K562 (cell line): Measurements from ENCODE around the gene ANKRD13B. TPM values are rescaled to one million over a fixed set of nuclear protein-coding genes. Genes with fewer than 3 reads are reported as not detected.

Experiments used
- ATAC-seq: fragments of 200-7000 bp; cut with Tn5 transposase; 3 replicates; pipeline ENCODE4 v1.9.1; 2020; ENCODE audit warnings: moderate library complexity
- BruUV-seq: library from RNA; stranded (reverse); fragments of 400-500 nt; replicated peaks from 2 replicates; lab custom pipeline; 2021; lab: Mats Ljungman, UMichigan
- CTCF ChIA-PET: fragments of 300-600 bp; formaldehyde crosslinking; extraction: SDS; loops from one replicate; lab custom pipeline; 2021; ENCODE audit warnings: low intra/inter-chr PET ratio; lab: Yijun Ruan, JAX
- POLR2A ChIA-PET: fragments of 300-600, 350-650 bp; sonication (Branson Sonifier 250); formaldehyde crosslinking; extraction: SDS; loops from one replicate; lab custom pipeline; 2021; ENCODE audit warnings: antibody characterized with exemption, inconsistent platforms; lab: Yijun Ruan, JAX
- DNase-seq, 4 experiments: peaks; one replicate each; pipeline versions ENCODE4 v3.0.0 to v3.0.0-alpha.2; 2011 to 2018; ENCODE audit warnings: low spot score in 3 of 4, mixed read lengths in 3 of 4; ENCODE audit errors: extremely low read depth in 1 of 4
- FAIRE-seq: peaks from 2 replicates; lab custom pipeline; 2011; peaks lifted over from hg19 to GRCh38; lab: Jason Lieb, UNC
- H2AFZ ChIP-seq: 2 replicates; pipeline ENCODE4 v1.6.0; 2011; ENCODE audit warnings: low read depth, low read length, control low read depth, inconsistent platforms
- H3K27ac ChIP-seq: fragments of 200-600 bp; 3 replicates; pipeline ENCODE4 v1.8.0; 2011; ENCODE audit warnings: low read depth, mild to moderate bottlenecking, control low read depth, inconsistent platforms, low read length, moderate library complexity, mixed read lengths; ENCODE audit errors: extremely low read depth
- H3K27me3 ChIP-seq, 2 experiments: fragments of 300-600 bp in 1 of 2; 2 replicates in 1 of 2; 3 replicates in 1 of 2; pipeline versions ENCODE4 v1.6.0 to v1.8.0; 2011; ENCODE audit warnings: inconsistent platforms in 2 of 2, low read length in 2 of 2, mild to moderate bottlenecking in 1 of 2, mixed read lengths in 1 of 2, moderate library complexity in 1 of 2; ENCODE audit not compliant: control insufficient read depth in 2 of 2, insufficient read depth in 2 of 2
- H3K36me3 ChIP-seq: fragments of 300-600 bp; 3 replicates; pipeline ENCODE4 v1.8.0; 2011; ENCODE audit warnings: mild to moderate bottlenecking, low read length, inconsistent platforms; ENCODE audit not compliant: control insufficient read depth, insufficient read depth
- H3K4me1 ChIP-seq, 2 experiments: fragments of 200-600 bp in 1 of 2; replicated peaks in 1 of 2; 2 replicates in 1 of 2; 3 replicates in 1 of 2; pipeline versions ENCODE4 v1.5.1 to v1.8.0; 2011; ENCODE audit warnings: inconsistent platforms in 2 of 2, low read length in 2 of 2, mild to moderate bottlenecking in 1 of 2, mixed read lengths in 1 of 2, moderate library complexity in 1 of 2; ENCODE audit not compliant: control insufficient read depth in 2 of 2, insufficient read depth in 2 of 2
- H3K4me2 ChIP-seq: 2 replicates; pipeline ENCODE4 v1.6.1; 2011; ENCODE audit warnings: low read length, control low read depth, inconsistent platforms, mixed read lengths; ENCODE audit not compliant: insufficient read depth
- H3K4me3 ChIP-seq: fragments of 200-600 bp; sonication (generic), shearing (Covaris generic); 2 replicates; pipeline ENCODE4 v1.5.1; 2016; ENCODE audit warnings: control low read depth, inconsistent platforms
- H3K79me2 ChIP-seq: fragments of 200-600 bp; 3 replicates; pipeline ENCODE4 v1.8.0; 2011; ENCODE audit warnings: low read length, inconsistent platforms; ENCODE audit not compliant: control insufficient read depth, insufficient read depth
- H3K9ac ChIP-seq, 2 experiments: 2 replicates each; pipeline versions ENCODE4 v1.6.0 to v1.6.1; 2011; ENCODE audit warnings: low read depth in 2 of 2, low read length in 2 of 2, control low read depth in 1 of 2, inconsistent platforms in 1 of 2, mild to moderate bottlenecking in 1 of 2, mixed read lengths in 1 of 2; ENCODE audit not compliant: insufficient read depth in 1 of 2
- H3K9me1 ChIP-seq: one replicate; pipeline ENCODE4 v1.6.0; 2011; ENCODE audit warnings: inconsistent platforms, mild to moderate bottlenecking, low read length, moderate library complexity; ENCODE audit not compliant: control insufficient read depth, insufficient read depth
- H3K9me3 ChIP-seq: replicated peaks from 2 replicates; pipeline ENCODE4 v1.5.1; 2011; ENCODE audit warnings: low read depth, low read length, inconsistent platforms; ENCODE audit not compliant: control insufficient read depth, insufficient read depth
- H4K20me1 ChIP-seq: replicated peaks from 2 replicates; pipeline ENCODE4 v1.6.1; 2011; ENCODE audit warnings: low read length, inconsistent platforms, mixed read lengths; ENCODE audit not compliant: control insufficient read depth, insufficient read depth
- ASH1L ChIP-seq: fragments of 450-650 bp; IDR thresholded peaks from 2 replicates; pipeline ENCODE4 v1.6.1; 2018; ENCODE audit warnings: borderline replicate concordance, mild to moderate bottlenecking, low read depth; ENCODE audit not compliant: partially characterized antibody
- BDP1 ChIP-seq: IDR thresholded peaks from 3 replicates; pipeline ENCODE4 v1.6.1; 2011; ENCODE audit not compliant: insufficient read length, insufficient read depth
- GABPA ChIP-seq: fragments of 200-800 bp; sonication (Bioruptor generic); conservative IDR thresholded peaks from 2 replicates; pipeline ENCODE4 v1.6.1; 2016; ENCODE audit warnings: low read depth, missing genetic modification characterization, missing compliant biosample characterization
- MCM2 ChIP-seq: fragments of 450-650 bp; IDR thresholded peaks from 2 replicates; pipeline ENCODE4 v1.6.1; 2017; ENCODE audit warnings: low read depth, mild to moderate bottlenecking
- RUNX1 ChIP-seq: sonication (generic); IDR thresholded peaks from 2 replicates; pipeline ENCODE4 v1.6.1; 2016; ENCODE audit warnings: antibody characterized with exemption, low read depth
- SMAD1 ChIP-seq: fragments of 150-350 bp; IDR thresholded peaks from 2 replicates; pipeline ENCODE4 v1.6.1; 2014; ENCODE audit warnings: low read length, low read depth; ENCODE audit not compliant: partially characterized antibody
- SREBF2 ChIP-seq: sonication (generic); formaldehyde crosslinking; IDR thresholded peaks from 2 replicates; pipeline ENCODE4 v1.4.0; 2020; ENCODE audit warnings: mild to moderate bottlenecking, missing genetic modification reagents
- YBX1 ChIP-seq: fragments of 450-650 bp; IDR thresholded peaks from 2 replicates; pipeline ENCODE4 v1.7.1; 2016; ENCODE audit warnings: mild to moderate bottlenecking
- YY1 ChIP-seq, 3 experiments: IDR thresholded peaks; 2 replicates each; pipeline ENCODE4 v1.6.1; 2011; ENCODE audit warnings: low read length in 2 of 3, mild to moderate bottlenecking in 2 of 3, moderate library complexity in 2 of 3, borderline replicate concordance in 1 of 3, control low read depth in 1 of 3, low read depth in 1 of 3; ENCODE audit not compliant: insufficient read depth in 3 of 3, insufficient replicate concordance in 2 of 3, control insufficient read depth in 1 of 3, insufficient read length in 1 of 3; ENCODE audit errors: extremely low read depth in 1 of 3
- ZBTB12 ChIP-seq: fragments of 250-450 bp; sonication (Bioruptor Pico); IDR thresholded peaks from 2 replicates; pipeline ENCODE4 v1.4.0; 2020
- ZBTB9 ChIP-seq: fragments of 450-650 bp; formaldehyde crosslinking; IDR thresholded peaks from 2 replicates; pipeline ENCODE4 v1.4.0; 2020; ENCODE audit warnings: mild to moderate bottlenecking, moderate library complexity
- ZC3H8 ChIP-seq: fragments of 450-650 bp; IDR thresholded peaks from 2 replicates; pipeline ENCODE4 v1.6.1; 2017
- ZNF224 ChIP-seq: sonication (generic); formaldehyde crosslinking; IDR thresholded peaks from 2 replicates; pipeline ENCODE4 v1.8.0; 2022; ENCODE audit warnings: mild to moderate bottlenecking, missing genetic modification reagents
- WGBS: fragments of 100-300 bp; shearing (Covaris generic); methylation state at CpG from one replicate; pipeline ENCODE4 v1.1.6; 2016; ENCODE audit warnings: low coverage, mixed read lengths; ENCODE audit not compliant: insufficient coverage; ENCODE audit errors: missing lambda C conversion rate; 5-methylcytosine and 5-hydroxymethylcytosine counted together
- in situ Hi-C: fragments of 300-500 bp; cut with MboI; formaldehyde crosslinking; loops from 4 replicates; pipeline ENCODE4 v1.15.0; 2018; ENCODE audit warnings: inconsistent platforms, mixed read lengths
- intact Hi-C: fragments of 100-400 bp; cut with micrococcal nuclease; formaldehyde crosslinking; loops from 2 replicates; pipeline ENCODE4 v1.14.2; 2022
- polyA plus RNA-seq, 8 experiments: library from polyadenylated mRNA; depleted of rRNA in 4 of 8; stranded (reverse) in 5 of 8; unstranded in 3 of 8; fragments of >200 nt; fragmentation: Nextera tagmentation in 2 of 8; fragmentation: Illumina TruSeq in 1 of 8; extraction: Ambion mirVana in 2 of 8; extraction: Trizol in 1 of 8; gene quantifications; 2 replicates each; pipeline versions ENCODE4 v1.2.1 to v1.2.3, GENCODE V29; 2011 to 2014; ENCODE audit warnings: inconsistent platforms in 1 of 8, missing spikeins in 1 of 8
- total RNA-seq, 7 experiments: library from RNA; depleted of rRNA in 6 of 7; stranded (reverse); fragments of >200 nt in 6 of 7; fragmentation: Illumina TruSeq in 2 of 7; extraction: Trizol in 2 of 7; gene quantifications; 2 replicates each; pipeline versions ENCODE4 v1.2.1 to v1.2.3, GENCODE V29; 2011 to 2021; ENCODE audit warnings: low replicate concordance in 1 of 7
- TF ChIP-seq, protein P1 (sequence below): fragments of 200-400 bp; formaldehyde crosslinking; IDR thresholded peaks from 2 replicates; pipeline ENCODE4 v1.6.1; 2017; ENCODE audit warnings: mild to moderate bottlenecking, low read depth, low read length, moderate library complexity

ANKRD13B gene
- total and polyA plus RNA-seq, 9 of the 15 experiments (the other 6 are each of a cell fraction or from before 2014, with no cell fraction given) = 0.15 to 28.1 (median 4.6) TPM

GRCh38 chr17:29588017-29588561 is 4.8 kb upstream of the ANKRD13B start (continued):
- no peak for TF ChIP-seq ZNF224 (CRISPR knock-in tag)
- TF ChIP-seq, all 486 proteins: peak for 0

DNA sequence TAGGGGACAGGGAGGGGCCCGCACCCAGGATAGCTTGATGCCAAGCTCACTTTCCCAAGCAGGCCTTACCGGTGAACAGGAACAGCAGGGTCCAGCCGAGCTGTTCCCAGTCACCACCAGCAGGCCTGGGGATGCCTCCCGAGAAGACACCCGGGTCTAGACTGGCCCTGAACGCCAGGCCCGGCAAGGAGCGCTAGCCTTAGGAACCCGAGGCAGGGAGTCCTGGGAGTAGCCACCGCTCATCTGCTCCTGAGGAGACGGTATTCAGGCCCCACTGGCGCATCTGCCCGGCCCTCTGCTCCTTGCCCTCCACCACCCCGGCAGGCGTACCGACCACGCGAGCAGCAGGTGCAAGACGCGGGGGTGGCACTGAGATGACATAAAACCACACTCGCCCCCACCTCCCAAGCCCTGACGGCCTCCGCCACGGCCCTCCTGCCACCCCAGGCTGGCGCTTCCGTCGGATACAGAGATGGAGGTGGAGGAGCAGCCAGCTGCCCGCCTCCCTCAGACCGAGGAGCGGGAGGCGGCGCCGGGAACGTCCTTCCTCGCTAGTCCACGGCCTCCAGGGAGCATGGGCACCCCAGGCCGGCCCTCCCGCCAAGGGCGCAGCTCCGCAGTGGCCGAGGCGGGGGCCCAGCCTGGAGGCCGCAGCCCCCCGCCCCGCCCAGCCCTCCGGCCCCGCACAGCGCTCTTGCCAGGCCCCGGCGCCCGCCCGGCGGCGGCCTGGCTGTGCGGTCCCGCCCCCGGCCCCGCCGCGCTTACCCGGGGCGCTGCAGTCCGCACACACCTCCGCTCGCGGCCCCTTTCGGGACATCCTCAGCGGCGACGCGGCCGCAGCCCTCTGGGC is 4.1 kb upstream of the ANKRD13B start:
- Histone ChIP-seq H3K27ac (no peak overlapping the region), H3K27me3 (no peaks in the 10 kb centered on the region), H3K79me2 (peaks cover 24% of the 10 kb centered on the region), H4K20me1 (no peaks in the 10 kb centered on the region; the same call in 1 of the 2 replicates), H3K9ac (peak overlapping the region; percentile 45 to 92), H3K4me3 (peak overlapping the region; percentile 56), H3K4me2 (peak overlapping the region; percentile 86), H3K9me3 (no peaks in the 10 kb centered on the region), H2AFZ (peak overlapping the region; percentile 32; the same call in 1 of the 2 replicates), H3K9me1 (peaks cover 2% of the 10 kb centered on the region), H3K4me1 (peaks cover 40 to 73% of the 10 kb centered on the region in 2 experiments), H3K36me3 (no peaks in the 10 kb centered on the region)
- no peak for FAIRE-seq
- peak; percentile 32 to 78 (median 61) for DNase-seq
- intact Hi-C loops = no loop called here
- WGBS = 3% methylated on average over 45 of the region's 72 CpGs
- no peak for ATAC-seq
- BruUV-seq = no TSS peak
- ChIA-PET CTCF (no interaction called here), POLR2A (interaction anchor here (0.9 to 3.8 kb wide), 3 partner anchors 12 to 51 kb away, joined by 4 to 25 read pairs (median 5); no protein-coding TSS in a partner anchor)
- in situ Hi-C loops = no loop called here
- TF ChIP-seq MCM2 (no peak), GABPA (tag) (no peak), ASH1L (no peak), ZBTB9 (CRISPR knock-in tag) (no peak), BDP1 (no peak), SREBF2 (CRISPR knock-in tag) (no peak), SMAD1 (no peak), ZC3H8 (no peak), ZBTB12 (CRISPR knock-in tag) (no peak), YY1 (IDR thresholded peaks at IDR 0.05; ENCODE audit: borderline replicate concordance in 1 of 3, control insufficient read depth in 1 of 3, extremely low read depth in 1 of 3, insufficient read depth in 3 of 3, insufficient read length in 1 of 3, insufficient replicate concordance in 2 of 3, low read depth in 1 of 3, low read length in 2 of 3) (no peak), YBX1 (no peak), RUNX1 (no peak)
- TF ChIP-seq, protein P1, sequence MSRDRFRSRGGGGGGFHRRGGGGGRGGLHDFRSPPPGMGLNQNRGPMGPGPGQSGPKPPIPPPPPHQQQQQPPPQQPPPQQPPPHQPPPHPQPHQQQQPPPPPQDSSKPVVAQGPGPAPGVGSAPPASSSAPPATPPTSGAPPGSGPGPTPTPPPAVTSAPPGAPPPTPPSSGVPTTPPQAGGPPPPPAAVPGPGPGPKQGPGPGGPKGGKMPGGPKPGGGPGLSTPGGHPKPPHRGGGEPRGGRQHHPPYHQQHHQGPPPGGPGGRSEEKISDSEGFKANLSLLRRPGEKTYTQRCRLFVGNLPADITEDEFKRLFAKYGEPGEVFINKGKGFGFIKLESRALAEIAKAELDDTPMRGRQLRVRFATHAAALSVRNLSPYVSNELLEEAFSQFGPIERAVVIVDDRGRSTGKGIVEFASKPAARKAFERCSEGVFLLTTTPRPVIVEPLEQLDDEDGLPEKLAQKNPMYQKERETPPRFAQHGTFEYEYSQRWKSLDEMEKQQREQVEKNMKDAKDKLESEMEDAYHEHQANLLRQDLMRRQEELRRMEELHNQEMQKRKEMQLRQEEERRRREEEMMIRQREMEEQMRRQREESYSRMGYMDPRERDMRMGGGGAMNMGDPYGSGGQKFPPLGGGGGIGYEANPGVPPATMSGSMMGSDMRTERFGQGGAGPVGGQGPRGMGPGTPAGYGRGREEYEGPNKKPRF = no peak
